B cell (primary cell): ENCODE results near the gene CYS1. TPM values are rescaled to one million over a fixed set of nuclear protein-coding genes. Genes with fewer than 3 reads are reported as not detected.
"Not testable (repeated sequence)": the region's sequence is repeated elsewhere in the genome, so short reads cannot be mapped to it uniquely, and the experiment has no call there.

Experiments used
- ATAC-seq: fragments of 200-7000 bp; cut with Tn5 transposase; one replicate; pipeline ENCODE4 v1.10.0; 2021; ENCODE audit warnings: low read depth, mild to moderate bottlenecking, moderate number of reproducible peaks, moderate library complexity
- CTCF ChIA-PET: fragments of 350-600 bp; sonication (Branson Sonifier 250); formaldehyde crosslinking; loops from one replicate; lab custom pipeline; 2021; ENCODE audit warnings: antibody characterized with exemption, inconsistent platforms; lab: Charles Lee
- POLR2A ChIA-PET: fragments of 350-600 bp; sonication (Branson Sonifier 250); formaldehyde crosslinking; loops from one replicate; lab custom pipeline; 2021; ENCODE audit warnings: antibody characterized with exemption; lab: Charles Lee
- DNase-seq: peaks from one replicate; pipeline ENCODE4 v3.0.0; 2013
- H2AFZ ChIP-seq: 2 replicates; pipeline ENCODE4 v1.6.1; 2012; ENCODE audit warnings: mild to moderate bottlenecking, low read depth, low read length; ENCODE audit not compliant: insufficient read depth, poor library complexity, severe bottlenecking
- H3K27ac ChIP-seq, 2 donors: 1 replicate in 1 of 2; 2 replicates in 1 of 2; pipeline ENCODE4 v1.5.1; 2012 to 2013; ENCODE audit warnings: low read length in 2 of 2, mild to moderate bottlenecking in 2 of 2, moderate library complexity in 1 of 2
- H3K27me3 ChIP-seq, 4 experiments: fragments of 200-600 bp in 1 of 4; sonication (generic) in 1 of 4; replicated peaks in 1 of 4; 1 replicate in 2 of 4; 2 replicates in 2 of 4; pipeline versions ENCODE4 v1.6.1 to v1.7.0; 2013 to 2016; ENCODE audit warnings: low read length in 3 of 4, mild to moderate bottlenecking in 2 of 4, mixed read lengths in 1 of 4, moderate library complexity in 1 of 4; ENCODE audit not compliant: insufficient read depth in 4 of 4, control insufficient read depth in 3 of 4; ENCODE audit errors: control extremely low read depth in 1 of 4
- H3K36me3 ChIP-seq, 2 experiments: replicated peaks in 1 of 2; 1 replicate in 1 of 2; 2 replicates in 1 of 2; pipeline versions ENCODE4 v1.6.1 to v1.7.1; 2013; ENCODE audit warnings: low read length in 1 of 2; ENCODE audit not compliant: insufficient read depth in 2 of 2, control insufficient read depth in 1 of 2; ENCODE audit errors: control extremely low read depth in 1 of 2, extremely low read depth in 1 of 2
- H3K4me1 ChIP-seq, 2 donors: fragments of 200-600 bp in 1 of 2; sonication (generic) in 1 of 2; 1 replicate in 1 of 2; 2 replicates in 1 of 2; pipeline versions ENCODE4 v1.5.1 to v1.6.1; 2013 to 2017; ENCODE audit warnings: low read length in 2 of 2; ENCODE audit not compliant: control insufficient read depth in 2 of 2, insufficient read depth in 2 of 2
- H3K4me2 ChIP-seq: replicated peaks from 2 replicates; pipeline ENCODE3; 2012; ENCODE audit warnings: mild to moderate bottlenecking, low read depth, low read length; ENCODE audit not compliant: poor library complexity, severe bottlenecking
- H3K4me3 ChIP-seq, 5 experiments: fragments of 200-600 bp in 1 of 5; sonication (generic) in 1 of 5; 1 replicate in 3 of 5; 2 replicates in 2 of 5; pipeline versions ENCODE4 v1.5.1 to v1.7.0; 2011 to 2016; ENCODE audit warnings: low read length in 4 of 5, mild to moderate bottlenecking in 4 of 5, low read depth in 2 of 5, control low read depth in 1 of 5, moderate library complexity in 1 of 5; ENCODE audit not compliant: insufficient read depth in 1 of 5; ENCODE audit errors: control extremely low read depth in 1 of 5, extremely low read depth in 1 of 5
- H3K79me2 ChIP-seq: fragments of 200-600 bp; sonication (generic); one replicate; pipeline ENCODE4 v1.6.0; 2016; ENCODE audit warnings: low read length; ENCODE audit not compliant: control insufficient read depth, insufficient read depth
- H3K9ac ChIP-seq: fragments of 200-600 bp; sonication (generic); 2 replicates; pipeline ENCODE4 v1.6.1; 2017; ENCODE audit warnings: mild to moderate bottlenecking, low read length, moderate library complexity
- H3K9me3 ChIP-seq, 3 donors: one replicate each; pipeline versions ENCODE4 v1.6.1 to v1.7.1; 2013; ENCODE audit warnings: low read length in 2 of 3; ENCODE audit not compliant: control insufficient read depth in 2 of 3, insufficient read depth in 1 of 3; ENCODE audit errors: control extremely low read depth in 1 of 3
- H4K20me1 ChIP-seq: 2 replicates; pipeline ENCODE4 v1.6.0; 2012; ENCODE audit warnings: mild to moderate bottlenecking, low read length; ENCODE audit not compliant: insufficient read depth, control insufficient read depth, poor library complexity, severe bottlenecking
- H3K27ac Mint-ChIP-seq: one replicate; pipeline ENCODE4 v1.8.0; 2021; ENCODE audit warnings: mixed read lengths
- H3K27me3 Mint-ChIP-seq: one replicate; pipeline ENCODE4 v1.8.0; 2021; ENCODE audit warnings: mixed read lengths
- H3K4me1 Mint-ChIP-seq: one replicate; pipeline ENCODE4 v1.8.0; 2021; ENCODE audit warnings: mixed read lengths
- H3K4me3 Mint-ChIP-seq: one replicate; pipeline ENCODE4 v1.8.0; 2021; ENCODE audit warnings: mixed read lengths
- H3K9me3 Mint-ChIP-seq: one replicate; pipeline ENCODE4 v1.8.0; 2022; ENCODE audit warnings: mixed read lengths; ENCODE audit not compliant: insufficient read depth
- CTCF ChIP-seq: fragments of 200-600 bp; IDR thresholded peaks from one replicate; pipeline ENCODE4 v1.8.0; 2022; ENCODE audit warnings: antibody characterized with exemption, mild to moderate bottlenecking
- EZH2 ChIP-seq: IDR thresholded peaks from 2 replicates; pipeline ENCODE4 v1.6.1; 2012; ENCODE audit warnings: borderline replicate concordance, low read depth, mild to moderate bottlenecking, moderate library complexity, low read length; ENCODE audit not compliant: insufficient read depth, poor library complexity, severe bottlenecking
- WGBS: methylation state at CpG from one replicate; pipeline ENCODE4 v1.1.5; 2013; ENCODE audit warnings: missing lambda C conversion rate; ENCODE audit not compliant: insufficient coverage; 5-methylcytosine and 5-hydroxymethylcytosine counted together
- intact Hi-C: fragments of 100-400 bp; cut with micrococcal nuclease; formaldehyde crosslinking; loops from one replicate; pipeline ENCODE4 v1.10.0; 2022
- polyA plus RNA-seq: library from polyadenylated mRNA; depleted of rRNA; stranded (reverse); fragments of >200 nt; gene quantifications from 2 replicates; pipeline ENCODE4 v1.2.3, GENCODE V29; 2012
- total RNA-seq, 2 donors: library from RNA; stranded (reverse); fragments of 120-200 nt in 1 of 2; gene quantifications; 1 replicate in 1 of 2; 2 replicates in 1 of 2; pipeline versions ENCODE4 v1.2.3 to v1.2.4, GENCODE V29; 2013 to 2022

The CYS1 gene
- total and polyA plus RNA-seq, 2 donors (not counting 1 experiment from before 2014, with no cell fraction given) = not detected

DNA sequence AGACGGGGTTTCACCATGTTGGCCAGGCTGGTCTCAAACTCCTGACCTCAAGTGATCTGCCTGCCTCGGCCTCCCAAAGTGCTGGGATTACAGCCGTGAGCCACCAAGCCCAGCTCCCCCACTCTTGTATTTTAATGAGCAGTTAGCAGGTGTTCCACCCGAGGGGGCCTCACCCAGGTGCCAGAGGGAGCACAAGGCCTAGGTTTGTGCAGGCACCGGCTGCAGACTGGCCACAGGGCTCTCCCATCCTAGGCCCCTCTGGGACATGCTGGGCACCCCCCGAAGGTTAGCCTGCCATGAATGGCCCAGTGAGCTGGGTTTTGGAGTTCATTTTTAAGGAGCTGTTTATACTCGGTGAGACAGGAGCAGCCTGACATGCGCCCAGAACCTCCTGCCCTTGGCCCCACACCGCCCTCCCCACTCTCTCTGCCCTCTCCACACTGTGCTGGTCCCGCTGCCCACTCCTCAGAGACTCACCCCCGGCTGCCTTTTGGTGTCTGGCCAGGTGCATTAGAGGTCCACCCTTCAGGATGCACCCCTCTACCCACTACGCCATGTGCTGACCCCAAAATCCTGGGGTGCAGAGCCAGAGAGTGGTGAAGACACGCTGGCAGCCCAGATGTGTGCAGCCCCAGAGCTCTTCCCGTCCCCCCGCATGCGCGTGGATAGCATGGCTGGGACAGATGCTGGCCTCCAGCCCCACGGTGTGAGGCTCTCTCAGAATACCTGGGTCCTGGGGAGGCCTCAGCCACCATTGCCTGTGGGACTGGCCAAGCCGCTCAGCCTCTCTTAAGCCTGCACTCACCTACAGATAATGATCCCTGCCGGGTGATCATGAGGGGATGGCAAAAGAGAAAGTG, 48.1 kb downstream of the CYS1 start:
- 93% methylated on average over 13 of the region's 20 CpGs for WGBS
- Histone ChIP-seq H3K79me2 (peaks cover 9% of the 10 kb centered on the region), H3K4me2 (peak overlapping the region; percentile 83), H3K4me3 (peak overlapping the region in 1 of 5 experiments; percentile 76), H3K27ac (no peak overlapping the region), H3K9me3 (no peaks in the 10 kb centered on the region), H4K20me1 (no peaks in the 10 kb centered on the region), H3K27me3 (no peaks in the 10 kb centered on the region), H3K36me3 (no peaks in the 10 kb centered on the region), H3K9ac (no peak overlapping the region), H3K4me1 (peaks cover 60 to 82% of the 10 kb centered on the region in 2 donors), H2AFZ (no peak overlapping the region)
- ChIA-PET CTCF (interaction anchor here (1.1 to 6.9 kb wide), 3 partner anchors 47 to 219 kb away, joined by 3 to 59 read pairs (median 3); no protein-coding TSS in a partner anchor), POLR2A (interaction anchor here (0.6 to 0.8 kb wide), 2 partner anchors 11 to 13 kb away, joined by 3 read pairs; no protein-coding TSS in a partner anchor)
- peaks cover 60% of the 10 kb centered on the region for H3K4me1 Mint-ChIP-seq
- TF ChIP-seq EZH2 (no peak), CTCF (no peak)
- DNase-seq = no peak
- no peak overlapping the region for H3K4me3 Mint-ChIP-seq
- H3K9me3 Mint-ChIP-seq = no peaks in the 10 kb centered on the region
- ATAC-seq = no peak
- intact Hi-C loops = no loop called here
- no peaks in the 10 kb centered on the region for H3K27me3 Mint-ChIP-seq
- no peak overlapping the region for H3K27ac Mint-ChIP-seq

DNA sequence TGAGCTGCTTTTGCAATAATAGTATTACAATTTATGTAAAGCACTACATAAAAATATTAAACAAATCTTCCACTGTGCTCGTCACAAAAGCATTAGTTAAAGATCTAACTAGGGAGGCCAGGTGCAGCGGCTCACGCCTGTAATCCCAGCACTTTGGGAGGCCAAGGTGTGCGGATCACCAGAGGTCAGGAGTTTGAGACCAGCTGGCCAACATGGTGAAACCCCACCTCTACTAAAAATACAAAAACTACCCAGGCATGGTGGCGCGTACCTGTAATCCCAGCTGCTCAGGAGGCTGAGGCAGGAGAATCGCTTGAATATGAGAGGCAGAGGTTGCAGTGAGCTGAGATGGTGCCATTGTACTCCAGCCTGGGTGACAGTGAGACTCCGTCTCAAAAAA, 49.4 kb downstream of the CYS1 start:
- H3K9me3 Mint-ChIP-seq, H3K79me2 ChIP-seq, POLR2A ChIA-PET, intact Hi-C loops, H3K27me3 Mint-ChIP-seq, H3K36me3 ChIP-seq, H2AFZ ChIP-seq, H4K20me1 ChIP-seq, H3K27me3 ChIP-seq, ATAC-seq, DNase-seq, H3K9me3 ChIP-seq: not testable (repeated sequence)
- peak overlapping the region; percentile 26 for H3K4me3 Mint-ChIP-seq
- Histone ChIP-seq H3K4me3 (peak overlapping the region in 2 of 5 experiments; percentile 71 to 76), H3K4me2 (peak overlapping the region; percentile 83), H3K27ac (peak overlapping the region in 1 of 2 donors; percentile 96), H3K4me1 (peaks cover 54 to 74% of the 10 kb centered on the region in 2 donors), H3K9ac (peak overlapping the region; percentile 82)
- H3K27ac Mint-ChIP-seq = peak overlapping the region; percentile 26
- H3K4me1 Mint-ChIP-seq = peaks cover 59% of the 10 kb centered on the region
- 93% methylated on average over 3 of the region's 8 CpGs for WGBS
- CTCF ChIA-PET = interaction anchor here (0.9 to 6.9 kb wide), 5 partner anchors 12 to 217 kb away, joined by 3 to 59 read pairs (median 3); no protein-coding TSS in a partner anchor
